Psoas muscle (tissue), 8 donors: Measurements from ENCODE around the gene TGFB2. TPM values are rescaled to one million over a fixed set of nuclear protein-coding genes. Genes with fewer than 3 reads are reported as not detected.

Experiments
- ATAC-seq, 4 donors: fragments of 200-7000 bp; cut with Tn5 transposase; one replicate each; pipeline ENCODE4 v1.9.1; 2020; ENCODE audit warnings: moderate library complexity in 3 of 4, mild to moderate bottlenecking in 2 of 4
- DNase-seq, 2 donors: peaks; one replicate each; pipeline ENCODE4 v3.0.0-alpha.2; 2020
- H3K27ac ChIP-seq: fragments of 200-600 bp; one replicate; pipeline ENCODE4 v1.8.0; 2022
- H3K27me3 ChIP-seq, 3 donors: fragments of 200-600 bp in 1 of 3; one replicate each; pipeline versions ENCODE4 v1.6.1 to v1.8.0; 2013 to 2022; ENCODE audit warnings: low read length in 2 of 3, mild to moderate bottlenecking in 2 of 3, moderate library complexity in 1 of 3; ENCODE audit not compliant: insufficient read depth in 3 of 3
- H3K36me3 ChIP-seq, 2 donors: fragments of 200-600 bp in 1 of 2; one replicate each; pipeline versions ENCODE4 v1.6.1 to v1.8.0; 2013 to 2022; ENCODE audit warnings: low read depth in 1 of 2, mild to moderate bottlenecking in 1 of 2, moderate library complexity in 1 of 2; ENCODE audit not compliant: insufficient read depth in 1 of 2
- H3K4me1 ChIP-seq: fragments of 200-600 bp; one replicate; pipeline ENCODE4 v1.8.0; 2022
- H3K4me3 ChIP-seq: fragments of 200-600 bp; one replicate; pipeline ENCODE4 v1.8.0; 2022; ENCODE audit warnings: mild to moderate bottlenecking
- H3K9me3 ChIP-seq: fragments of 200-600 bp; one replicate; pipeline ENCODE4 v1.8.0; 2022
- CTCF ChIP-seq: fragments of 200-600 bp; IDR thresholded peaks from one replicate; pipeline ENCODE4 v1.8.0; 2022; ENCODE audit warnings: antibody characterized with exemption
- WGBS, 3 donors: extraction: QIAGEN DNeasy Blood & Tissue Kit; methylation state at CpG; one replicate each; pipeline versions ENCODE4 v1.1.6 to v1.1.7; 2013; 5-methylcytosine and 5-hydroxymethylcytosine counted together
- intact Hi-C, 2 donors: fragments of 100-400 bp; cut with DNase I; formaldehyde crosslinking; loops; one replicate each; pipeline versions ENCODE4 v1.11.0 to v1.14.2; 2022
- polyA plus RNA-seq, 3 donors: library from polyadenylated mRNA; stranded (reverse); fragments of 200-250 nt; gene quantifications; one replicate each; pipeline ENCODE4 v1.2.3, GENCODE V29; 2013
- total RNA-seq, 4 donors: library from RNA; stranded (reverse); fragmentation: NEBNext Ultra II Directional in 2 of 4; extraction: Animal tissue kit (Norgen Biotek cat#: 25700) in 2 of 4; gene quantifications; one replicate each; pipeline versions ENCODE4 v1.2.1 to v1.2.4, GENCODE V29; 2021 to 2023
- donor health status: healthy with polysubstance abuse.
- donor health status: DM: no; HTN: no; CAD: no; lungs with moderate emphysema.
- donor health status: Bipolar disorder and iron deficiency.
- donor health status: healthy.
- donor health status: DM: yes; HTN: yes; CAD: no.
- donor health status: DM: no; HTN: no; CAD: no.
- donor health status: DM: no; HTN: no; CAD: no.
- donor health status: DM: yes; HTN: yes; CAD: no.

The TGFB2 gene
- total and polyA plus RNA-seq, 7 donors = 0.43 to 35.4 (median 5.1) TPM

GRCh38 chr1:218324226-218324580, 20.9 kb upstream of the TGFB2 start:
- intact Hi-C loops = no loop called here
- Histone ChIP-seq H3K36me3 (peaks cover 0 to 25% of the 10 kb centered on the region in 2 donors), H3K4me3 (no peak overlapping the region), H3K9me3 (no peaks in the 10 kb centered on the region), H3K4me1 (no peaks in the 10 kb centered on the region), H3K27me3 (no peaks in the 10 kb centered on the region), H3K27ac (no peak overlapping the region)
- ATAC-seq = no peak
- WGBS, 3 donors = 94 to 98% (median 96%) methylated on average over 20 of the region's 20 CpGs
- no peak for DNase-seq
- TF ChIP-seq CTCF = no peak

- no peaks in the 10 kb centered on the region for H3K4me1 ChIP-seq
- H3K36me3 ChIP-seq = peaks cover 0 to 17% of the 10 kb centered on the region in 2 donors
- H3K9me3 ChIP-seq = no peaks in the 10 kb centered on the region
- no peak for DNase-seq
- no peak for TF ChIP-seq CTCF
- no peak overlapping the region for H3K27ac ChIP-seq
- 74 to 84% (median 82%) methylated on average over 3 of the region's 3 CpGs for WGBS, 3 donors
- H3K27me3 ChIP-seq = no peaks in the 10 kb centered on the region
- ATAC-seq = peak in 1 of 4 donors; percentile 25
- intact Hi-C loops = no loop called here
- H3K4me3 ChIP-seq = no peak overlapping the region
Observed at GRCh38 chr1:218328769-218329168, 16.4 kb upstream of the TGFB2 start.

GRCh38 chr1:218330043-218330623, 15.0 kb upstream of the TGFB2 start:
- DNase-seq = no peak

GRCh38 chr1:218332416-218332815, 12.7 kb upstream of the TGFB2 start:
- DNase-seq (no peak), ATAC-seq (no peak)
- H3K4me3 ChIP-seq = no peak overlapping the region
- no peaks in the 10 kb centered on the region for H3K9me3 ChIP-seq
- H3K27ac ChIP-seq = no peak overlapping the region
- no peaks in the 10 kb centered on the region for H3K27me3 ChIP-seq
- no peaks in the 10 kb centered on the region for H3K4me1 ChIP-seq
- peaks cover 0 to 10% of the 10 kb centered on the region in 2 donors for H3K36me3 ChIP-seq
- TF ChIP-seq CTCF = no peak
- intact Hi-C loops = loop anchor here in 1 of 2 donors (5.0 to 10.0 kb wide), 3 partner anchors 732 to 1482 kb away; no protein-coding TSS in a partner anchor

More at GRCh38 chr1:218330043-218330623, 15.0 kb upstream of the TGFB2 start:
- H3K27me3 ChIP-seq = no peaks in the 10 kb centered on the region
- no peak overlapping the region for H3K27ac ChIP-seq
- peak; percentile 65 to 84 (median 72) for ATAC-seq
- H3K9me3 ChIP-seq = no peaks in the 10 kb centered on the region
- intact Hi-C loops = loop anchor here in 1 of 2 donors (5.0 to 10.0 kb wide), 3 partner anchors 735 to 1485 kb away; no protein-coding TSS in a partner anchor
- no peak overlapping the region for H3K4me3 ChIP-seq
- 14 to 23% (median 20%) methylated on average over 4 of the region's 4 CpGs for WGBS, 3 donors
- H3K36me3 ChIP-seq = peaks cover 0 to 10% of the 10 kb centered on the region in 2 donors
- peak; percentile 74 for TF ChIP-seq CTCF
- H3K4me1 ChIP-seq = no peaks in the 10 kb centered on the region

- no peaks in the 10 kb centered on the region for H3K27me3 ChIP-seq
- WGBS, 3 donors = 45 to 53% (median 50%) methylated on average over 2 of the region's 2 CpGs
- H3K9me3 ChIP-seq = no peaks in the 10 kb centered on the region
- peaks cover 0 to 5% of the 10 kb centered on the region in 2 donors for H3K36me3 ChIP-seq
- intact Hi-C loops = loop anchor here in 1 of 2 donors (5.0 to 10.0 kb wide), 3 partner anchors 401 to 1478 kb away; no protein-coding TSS in a partner anchor
- no peak overlapping the region for H3K4me3 ChIP-seq
- no peak for ATAC-seq
- no peaks in the 10 kb centered on the region for H3K4me1 ChIP-seq
- no peak for TF ChIP-seq CTCF
- H3K27ac ChIP-seq = no peak overlapping the region
- no peak for DNase-seq
Observed at GRCh38 chr1:218336328-218336727, 8.8 kb upstream of the TGFB2 start.
